ENCODE data around the gene TBX15.

Gene TBX15

GRCh38 chr1:118877668-118878396, 110.3 kb downstream of the TBX15 start:
- no peak for DNase-seq

- no peak for DNase-seq
Observed at GRCh38 chr1:118871582-118872171, 116.5 kb downstream of the TBX15 start.

GRCh38 chr1:118868387-118868786, 119.8 kb downstream of the TBX15 start:
- no peak for DNase-seq

GRCh38 chr1:118866330-118866729, 121.8 kb downstream of the TBX15 start:
- DNase-seq, result no peak

- DNase-seq, result no peak
Observed at GRCh38 chr1:118863688-118864087, 124.5 kb downstream of the TBX15 start.

- DNase-seq, result no peak
Observed at GRCh38 chr1:118862755-118863154, 125.4 kb downstream of the TBX15 start.

GRCh38 chr1:118861216-118861615, 126.9 kb downstream of the TBX15 start:
- DNase-seq, result no peak

GRCh38 chr1:118859999-118860398, 128.1 kb downstream of the TBX15 start:
- no peak for DNase-seq

GRCh38 chr1:118846443-118846842, 141.7 kb downstream of the TBX15 start:
- no peak for DNase-seq

GRCh38 chr1:118842452-118843201, 145.5 kb downstream of the TBX15 start:
- DNase-seq, result no peak

- no peak for DNase-seq
Observed at GRCh38 chr1:118841521-118841920, 146.6 kb downstream of the TBX15 start.
